IPS-18c (cell line): ENCODE results near the gene COMMD10.

Experiments
- H3K4me3 ChIP-seq: 2 replicates; pipeline ENCODE4 v1.7.0; 2013; ENCODE audit warnings: low read depth, mild to moderate bottlenecking, low read length, moderate library complexity; ENCODE audit not compliant: insufficient read depth
- H3K9me3 ChIP-seq: one replicate; pipeline ENCODE4 v1.6.1; 2013; ENCODE audit warnings: mild to moderate bottlenecking, low read length, moderate library complexity; ENCODE audit not compliant: control insufficient read depth, insufficient read depth

COMMD10 gene

GRCh38 chr5:116249648-116250047, 164.8 kb downstream of the COMMD10 start:
- Histone ChIP-seq H3K9me3 (peaks cover 2% of the 10 kb centered on the region), H3K4me3 (no peak overlapping the region)

- no peaks in the 10 kb centered on the region for H3K9me3 ChIP-seq
- H3K4me3 ChIP-seq = no peak overlapping the region
Measured at GRCh38 chr5:116256717-116257116, 171.9 kb downstream of the COMMD10 start.

- H3K9me3 ChIP-seq = no peaks in the 10 kb centered on the region
- H3K4me3 ChIP-seq = no peak overlapping the region
Measured at GRCh38 chr5:116265471-116265870, 180.6 kb downstream of the COMMD10 start.

- Histone ChIP-seq H3K9me3 (no peaks in the 10 kb centered on the region), H3K4me3 (no peak overlapping the region)
Measured at GRCh38 chr5:116271446-116272025, 186.7 kb downstream of the COMMD10 start.

- Histone ChIP-seq H3K9me3 (no peaks in the 10 kb centered on the region), H3K4me3 (no peak overlapping the region)
Measured at GRCh38 chr5:116272281-116272941, 187.6 kb downstream of the COMMD10 start.

GRCh38 chr5:116273448-116274242, 188.8 kb downstream of the COMMD10 start:
- Histone ChIP-seq H3K9me3 (no peaks in the 10 kb centered on the region), H3K4me3 (no peak overlapping the region)

- no peaks in the 10 kb centered on the region for H3K9me3 ChIP-seq
- H3K4me3 ChIP-seq = no peak overlapping the region
Measured at GRCh38 chr5:116274251-116274650, 189.4 kb downstream of the COMMD10 start.

GRCh38 chr5:116275282-116275681, 190.5 kb downstream of the COMMD10 start:
- H3K9me3 ChIP-seq = no peaks in the 10 kb centered on the region
- H3K4me3 ChIP-seq = no peak overlapping the region

GRCh38 chr5:116276952-116277351, 192.1 kb downstream of the COMMD10 start:
- no peaks in the 10 kb centered on the region for H3K9me3 ChIP-seq
- no peak overlapping the region for H3K4me3 ChIP-seq

GRCh38 chr5:116280149-116280803, 195.5 kb downstream of the COMMD10 start:
- Histone ChIP-seq H3K9me3 (no peaks in the 10 kb centered on the region), H3K4me3 (no peak overlapping the region)

- Histone ChIP-seq H3K4me3 (no peak overlapping the region), H3K9me3 (no peaks in the 10 kb centered on the region)
Measured at GRCh38 chr5:116281309-116281708, 196.5 kb downstream of the COMMD10 start.

- H3K9me3 ChIP-seq = no peaks in the 10 kb centered on the region
- H3K4me3 ChIP-seq = no peak overlapping the region
Measured at GRCh38 chr5:116288524-116288923, 203.7 kb downstream of the COMMD10 start.

- Histone ChIP-seq H3K9me3 (no peaks in the 10 kb centered on the region), H3K4me3 (no peak overlapping the region)
Measured at GRCh38 chr5:116289276-116289675, 204.5 kb downstream of the COMMD10 start.

- no peak overlapping the region for H3K4me3 ChIP-seq
- H3K9me3 ChIP-seq = no peaks in the 10 kb centered on the region
Measured at GRCh38 chr5:116291271-116291670, 206.4 kb downstream of the COMMD10 start.

GRCh38 chr5:116292321-116292720, 207.5 kb downstream of the COMMD10 start:
- Histone ChIP-seq H3K4me3 (no peak overlapping the region), H3K9me3 (no peaks in the 10 kb centered on the region)

GRCh38 chr5:116296335-116297072, 211.7 kb downstream of the COMMD10 start:
- no peak overlapping the region for H3K4me3 ChIP-seq
- no peaks in the 10 kb centered on the region for H3K9me3 ChIP-seq

GRCh38 chr5:116297296-116297814, 212.5 kb downstream of the COMMD10 start:
- H3K9me3 ChIP-seq = no peaks in the 10 kb centered on the region
- H3K4me3 ChIP-seq = no peak overlapping the region
